SK-N-SH (cell line): ENCODE data around the gene LRRC32. TPM values are rescaled to one million over a fixed set of nuclear protein-coding genes. Genes with fewer than 3 reads are reported as not detected.

Experiments
- CTCF ChIA-PET: fragments of 300-600, 350-600 bp; formaldehyde crosslinking; extraction: SDS; loops from one replicate; lab custom pipeline; 2021; lab: Yijun Ruan, JAX
- POLR2A ChIA-PET: fragments of 350-600 bp; sonication (Branson Sonifier 250); formaldehyde crosslinking; extraction: SDS; loops from one replicate; lab custom pipeline; 2020; ENCODE audit warnings: antibody characterized with exemption, inconsistent platforms; lab: Yijun Ruan, JAX
- DNase-seq: peaks from one replicate; pipeline ENCODE4 v3.0.0; 2012
- H2AFZ ChIP-seq: fragments of 200-600 bp; sonication (generic); 2 replicates; pipeline ENCODE4 v1.8.1; 2016; ENCODE audit warnings: antibody characterized with exemption, mild to moderate bottlenecking, low read depth
- H3F3A ChIP-seq: fragments of 200-600 bp; sonication (generic); replicated peaks from 2 replicates; pipeline ENCODE3; 2016; ENCODE audit warnings: antibody characterized with exemption, mild to moderate bottlenecking; ENCODE audit not compliant: insufficient read depth
- H3K27ac ChIP-seq, 2 experiments: fragments of 200-500 bp in 1 of 2; fragments of 200-600 bp in 1 of 2; sonication (Bioruptor generic) in 1 of 2; sonication (generic), shearing (Covaris generic) in 1 of 2; 2 replicates each; pipeline versions ENCODE4 v1.5.1 to v1.6.1; 2014 to 2016; ENCODE audit warnings: low read depth in 2 of 2, inconsistent platforms in 1 of 2, low read length in 1 of 2, mild to moderate bottlenecking in 1 of 2, mixed read lengths in 1 of 2
- H3K27me3 ChIP-seq: fragments of 200-600 bp; sonication (generic), shearing (Covaris generic); 2 replicates; pipeline ENCODE4 v1.6.1; 2016; ENCODE audit warnings: mixed run types; ENCODE audit not compliant: insufficient read depth
- H3K36me3 ChIP-seq, 2 experiments: fragments of 200-500 bp in 1 of 2; fragments of 200-600 bp in 1 of 2; sonication (Bioruptor generic) in 1 of 2; sonication (generic) in 1 of 2; replicated peaks in 1 of 2; 2 replicates each; pipeline versions ENCODE3 to v1.5.1; 2014 to 2016; ENCODE audit warnings: low read length in 1 of 2, mild to moderate bottlenecking in 1 of 2; ENCODE audit not compliant: insufficient read depth in 2 of 2, control insufficient read depth in 1 of 2
- H3K4me1 ChIP-seq, 2 experiments: fragments of 200-500 bp in 1 of 2; fragments of 200-600 bp in 1 of 2; sonication (Bioruptor generic) in 1 of 2; sonication (generic), shearing (Covaris generic) in 1 of 2; 2 replicates each; pipeline versions ENCODE4 v1.5.1 to v1.6.1; 2014 to 2016; ENCODE audit warnings: low read depth in 1 of 2, low read length in 1 of 2, mixed run types in 1 of 2; ENCODE audit not compliant: insufficient read depth in 2 of 2, control insufficient read depth in 1 of 2
- H3K4me2 ChIP-seq: fragments of 200-600 bp; sonication (generic), shearing (Covaris generic); 2 replicates; pipeline ENCODE4 v1.6.1; 2017; ENCODE audit warnings: mixed run types
- H3K4me3 ChIP-seq, 2 experiments: fragments of 200-500 bp in 1 of 2; fragments of 200-600 bp in 1 of 2; sonication (Bioruptor generic) in 1 of 2; sonication (generic), shearing (Covaris generic) in 1 of 2; 2 replicates each; pipeline versions ENCODE4 v1.5.1 to v1.8.1; 2014 to 2016; ENCODE audit warnings: low read depth in 2 of 2, inconsistent platforms in 1 of 2, low read length in 1 of 2, mild to moderate bottlenecking in 1 of 2, mixed read lengths in 1 of 2, moderate library complexity in 1 of 2
- H3K79me2 ChIP-seq: fragments of 200-600 bp; sonication (generic); 2 replicates; pipeline ENCODE4 v1.8.1; 2017; ENCODE audit warnings: mild to moderate bottlenecking; ENCODE audit not compliant: insufficient read depth
- H3K9ac ChIP-seq: fragments of 200-600 bp; sonication (generic); 2 replicates; pipeline ENCODE4 v1.6.1; 2017; ENCODE audit warnings: mixed run types
- H3K9me2 ChIP-seq: fragments of 200-600 bp; sonication (generic); 2 replicates; pipeline ENCODE4 v1.6.1; 2017; ENCODE audit warnings: mixed run types
- H3K9me3 ChIP-seq: fragments of 200-600 bp; sonication (generic); 2 replicates; pipeline ENCODE4 v1.6.1; 2017; ENCODE audit warnings: mixed run types, mild to moderate bottlenecking, moderate library complexity
- H4K20me1 ChIP-seq: fragments of 200-600 bp; sonication (generic); 2 replicates; pipeline ENCODE4 v1.6.1; 2017; ENCODE audit warnings: mild to moderate bottlenecking, mixed run types; ENCODE audit not compliant: insufficient read depth
- CHD2 ChIP-seq: fragments of 150-350 bp; IDR thresholded peaks from 2 replicates; pipeline ENCODE4 v1.6.1; 2018; ENCODE audit warnings: low read length; ENCODE audit not compliant: partially characterized antibody
- ELF1 ChIP-seq: IDR thresholded peaks from 2 replicates; pipeline ENCODE4 v1.4.0; 2012
- EZH2phosphoT487 ChIP-seq: fragments of 200-600 bp; sonication (generic); IDR thresholded peaks from 2 replicates; pipeline ENCODE4 v1.6.1; 2017; ENCODE audit warnings: low read depth, mixed run types, mild to moderate bottlenecking, antibody characterized with exemption, moderate library complexity, borderline replicate concordance
- FOXJ3 ChIP-seq: sonication (generic); formaldehyde crosslinking; IDR thresholded peaks from 2 replicates; pipeline ENCODE4 v1.5.1; 2020; ENCODE audit warnings: mild to moderate bottlenecking, missing genetic modification reagents
- FOXM1 ChIP-seq: IDR thresholded peaks from 2 replicates; pipeline ENCODE4 v1.4.0; 2012; ENCODE audit warnings: low read depth, mild to moderate bottlenecking
- MEF2A ChIP-seq: IDR thresholded peaks from 2 replicates; pipeline ENCODE4 v1.4.0; 2012; ENCODE audit warnings: low read depth, borderline replicate concordance
- NRF1 ChIP-seq: IDR thresholded peaks from 2 replicates; pipeline ENCODE4 v1.6.1; 2012; ENCODE audit warnings: low read depth, mild to moderate bottlenecking, low read length
- RCOR1 ChIP-seq: fragments of 150-350 bp; IDR thresholded peaks from 2 replicates; pipeline ENCODE4 v1.6.1; 2017; ENCODE audit warnings: antibody characterized with exemption, low read length
- RXRA ChIP-seq: IDR thresholded peaks from 2 replicates; pipeline ENCODE4 v1.4.0; 2012; ENCODE audit warnings: low read depth, mild to moderate bottlenecking, borderline replicate concordance
- SIN3A ChIP-seq: IDR thresholded peaks from 2 replicates; pipeline ENCODE4 v1.6.1; 2012; ENCODE audit warnings: low read depth, mild to moderate bottlenecking, low read length, moderate library complexity, borderline replicate concordance
- TCF12 ChIP-seq: IDR thresholded peaks from 2 replicates; pipeline ENCODE4 v1.4.0; 2012
- TEAD4 ChIP-seq: IDR thresholded peaks from 2 replicates; pipeline ENCODE4 v1.4.0; 2012; ENCODE audit warnings: mild to moderate bottlenecking, borderline replicate concordance; ENCODE audit not compliant: insufficient read depth
- WGBS: methylation state at CpG from one replicate; pipeline ENCODE4 v1.1.6; 2017; ENCODE audit warnings: low lambda C conversion rate; 5-methylcytosine and 5-hydroxymethylcytosine counted together
- polyA plus RNA-seq, 3 experiments: library from polyadenylated mRNA; depleted of rRNA; stranded (reverse); fragments of >200 nt; gene quantifications; 2 replicates each; pipeline ENCODE4 v1.2.3, GENCODE V29; 2012
- TF ChIP-seq, protein P1 (sequence below): fragments of 150-350 bp; IDR thresholded peaks from 2 replicates; pipeline ENCODE4 v1.6.1; 2016; ENCODE audit warnings: mild to moderate bottlenecking, low read depth, low read length
- TF ChIP-seq, protein P2 (sequence below): fragments of 200-600 bp; sonication (generic); IDR thresholded peaks from 2 replicates; pipeline ENCODE4 v1.6.1; 2017; ENCODE audit warnings: antibody characterized with exemption, mild to moderate bottlenecking, moderate library complexity
- TF ChIP-seq, protein P3 (sequence below): IDR thresholded peaks from 2 replicates; pipeline ENCODE4 v1.4.0; 2012; ENCODE audit warnings: low read depth
- TF ChIP-seq, protein P4 (sequence below): IDR thresholded peaks from 2 replicates; pipeline ENCODE4 v1.4.0; 2012; ENCODE audit warnings: low read depth, borderline replicate concordance
- TF ChIP-seq, protein P5 (sequence below): IDR thresholded peaks from 2 replicates; pipeline ENCODE4 v1.6.1; 2012; ENCODE audit warnings: mild to moderate bottlenecking, low read depth, low read length, moderate library complexity

LRRC32 gene
- polyA plus RNA-seq, 1 of the 3 experiments (the other 2 are of a cell fraction), result 0.43 TPM

DNA sequence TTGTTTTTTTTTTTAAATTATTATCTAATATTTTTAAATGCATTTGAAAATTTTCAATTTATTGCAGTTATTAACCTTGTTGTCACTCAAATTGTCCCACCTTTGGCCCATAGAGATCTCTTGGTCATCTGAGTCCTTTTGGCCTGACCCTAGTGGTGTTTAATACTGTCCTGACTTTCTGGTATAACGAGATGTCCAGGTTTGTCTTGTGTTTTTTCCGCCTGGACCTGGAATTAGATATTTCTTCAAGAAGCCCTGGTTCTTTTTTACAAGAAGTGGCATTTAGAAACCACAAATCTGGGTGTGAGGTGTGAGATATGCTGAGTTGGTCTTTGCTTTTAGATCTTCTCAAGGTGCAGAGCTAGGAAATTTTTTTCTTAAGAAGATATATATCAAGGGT lies 38.1 kb downstream of the LRRC32 start (continued):
- TF ChIP-seq, protein P1, sequence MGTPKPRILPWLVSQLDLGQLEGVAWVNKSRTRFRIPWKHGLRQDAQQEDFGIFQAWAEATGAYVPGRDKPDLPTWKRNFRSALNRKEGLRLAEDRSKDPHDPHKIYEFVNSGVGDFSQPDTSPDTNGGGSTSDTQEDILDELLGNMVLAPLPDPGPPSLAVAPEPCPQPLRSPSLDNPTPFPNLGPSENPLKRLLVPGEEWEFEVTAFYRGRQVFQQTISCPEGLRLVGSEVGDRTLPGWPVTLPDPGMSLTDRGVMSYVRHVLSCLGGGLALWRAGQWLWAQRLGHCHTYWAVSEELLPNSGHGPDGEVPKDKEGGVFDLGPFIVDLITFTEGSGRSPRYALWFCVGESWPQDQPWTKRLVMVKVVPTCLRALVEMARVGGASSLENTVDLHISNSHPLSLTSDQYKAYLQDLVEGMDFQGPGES, result no peak

DNA sequence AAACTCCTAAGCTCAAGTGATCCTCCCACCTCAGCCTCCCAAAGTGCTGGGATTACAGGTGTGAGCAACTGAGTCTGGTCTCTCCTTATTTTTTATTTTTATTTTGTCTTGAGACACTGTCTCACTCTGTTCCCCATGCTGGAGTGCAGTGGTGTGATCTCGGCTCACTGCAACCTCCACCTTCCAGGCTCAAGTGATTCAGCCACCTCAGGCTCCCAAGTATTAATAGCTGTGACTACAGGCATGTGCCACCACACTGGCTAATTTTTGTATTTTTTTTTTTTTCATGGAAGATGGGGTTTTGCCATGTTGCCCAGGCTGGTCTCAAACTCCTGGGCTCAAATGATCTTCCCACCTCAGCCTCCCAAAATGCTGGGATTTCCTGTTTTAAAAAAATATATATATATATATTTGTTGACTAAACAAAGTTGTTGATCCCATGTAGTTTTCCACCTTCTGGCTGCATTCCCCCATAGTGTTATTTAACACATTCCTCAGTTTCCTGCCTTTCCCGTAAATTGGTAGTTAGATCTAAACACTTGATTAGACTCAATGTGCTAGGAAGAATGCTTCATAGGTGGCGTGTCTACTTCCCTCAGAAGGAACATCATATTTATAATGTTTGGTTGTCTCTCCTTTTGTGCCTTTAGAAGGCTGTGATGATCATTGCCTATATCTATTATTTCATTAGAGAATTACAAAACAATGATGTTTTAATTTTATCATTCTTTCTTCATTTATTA lies 38.8 kb downstream of the LRRC32 start:
- no peak overlapping the region for H2AFZ ChIP-seq
- H3K36me3 ChIP-seq, result no peaks in the 10 kb centered on the region
- no peaks in the 10 kb centered on the region for H3F3A ChIP-seq
- no peaks in the 10 kb centered on the region for H3K9me3 ChIP-seq
- no peaks in the 10 kb centered on the region; a peak in 1 of 4 replicates for H3K4me1 ChIP-seq
- no peaks in the 10 kb centered on the region for H3K9me2 ChIP-seq
- H3K27me3 ChIP-seq, result no peaks in the 10 kb centered on the region
- H4K20me1 ChIP-seq, result no peaks in the 10 kb centered on the region
- H3K79me2 ChIP-seq, result no peaks in the 10 kb centered on the region
- H3K27ac ChIP-seq, result no peak overlapping the region
- no peak for TF ChIP-seq FOXJ3 (CRISPR knock-in tag)
- TF ChIP-seq, protein P1, result no peak
- TF ChIP-seq RCOR1, result no peak
- TF ChIP-seq CHD2, result no peak
- TF ChIP-seq SIN3A, result no peak
- TF ChIP-seq, protein P2, sequence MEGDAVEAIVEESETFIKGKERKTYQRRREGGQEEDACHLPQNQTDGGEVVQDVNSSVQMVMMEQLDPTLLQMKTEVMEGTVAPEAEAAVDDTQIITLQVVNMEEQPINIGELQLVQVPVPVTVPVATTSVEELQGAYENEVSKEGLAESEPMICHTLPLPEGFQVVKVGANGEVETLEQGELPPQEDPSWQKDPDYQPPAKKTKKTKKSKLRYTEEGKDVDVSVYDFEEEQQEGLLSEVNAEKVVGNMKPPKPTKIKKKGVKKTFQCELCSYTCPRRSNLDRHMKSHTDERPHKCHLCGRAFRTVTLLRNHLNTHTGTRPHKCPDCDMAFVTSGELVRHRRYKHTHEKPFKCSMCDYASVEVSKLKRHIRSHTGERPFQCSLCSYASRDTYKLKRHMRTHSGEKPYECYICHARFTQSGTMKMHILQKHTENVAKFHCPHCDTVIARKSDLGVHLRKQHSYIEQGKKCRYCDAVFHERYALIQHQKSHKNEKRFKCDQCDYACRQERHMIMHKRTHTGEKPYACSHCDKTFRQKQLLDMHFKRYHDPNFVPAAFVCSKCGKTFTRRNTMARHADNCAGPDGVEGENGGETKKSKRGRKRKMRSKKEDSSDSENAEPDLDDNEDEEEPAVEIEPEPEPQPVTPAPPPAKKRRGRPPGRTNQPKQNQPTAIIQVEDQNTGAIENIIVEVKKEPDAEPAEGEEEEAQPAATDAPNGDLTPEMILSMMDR, result no peak
- TF ChIP-seq FOXM1, result no peak
- TF ChIP-seq, protein P3, sequence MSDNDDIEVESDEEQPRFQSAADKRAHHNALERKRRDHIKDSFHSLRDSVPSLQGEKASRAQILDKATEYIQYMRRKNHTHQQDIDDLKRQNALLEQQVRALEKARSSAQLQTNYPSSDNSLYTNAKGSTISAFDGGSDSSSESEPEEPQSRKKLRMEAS, result no peak
- no peak for TF ChIP-seq RXRA
- TF ChIP-seq TCF12, result no peak
- TF ChIP-seq NRF1, result no peak
- TF ChIP-seq TEAD4, result no peak
- TF ChIP-seq MEF2A, result no peak
- TF ChIP-seq, protein P4, sequence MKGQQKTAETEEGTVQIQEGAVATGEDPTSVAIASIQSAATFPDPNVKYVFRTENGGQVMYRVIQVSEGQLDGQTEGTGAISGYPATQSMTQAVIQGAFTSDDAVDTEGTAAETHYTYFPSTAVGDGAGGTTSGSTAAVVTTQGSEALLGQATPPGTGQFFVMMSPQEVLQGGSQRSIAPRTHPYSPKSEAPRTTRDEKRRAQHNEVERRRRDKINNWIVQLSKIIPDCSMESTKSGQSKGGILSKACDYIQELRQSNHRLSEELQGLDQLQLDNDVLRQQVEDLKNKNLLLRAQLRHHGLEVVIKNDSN, result no peak
- no peak for TF ChIP-seq EZH2phosphoT487
- TF ChIP-seq ELF1, result no peak
- TF ChIP-seq, protein P5, sequence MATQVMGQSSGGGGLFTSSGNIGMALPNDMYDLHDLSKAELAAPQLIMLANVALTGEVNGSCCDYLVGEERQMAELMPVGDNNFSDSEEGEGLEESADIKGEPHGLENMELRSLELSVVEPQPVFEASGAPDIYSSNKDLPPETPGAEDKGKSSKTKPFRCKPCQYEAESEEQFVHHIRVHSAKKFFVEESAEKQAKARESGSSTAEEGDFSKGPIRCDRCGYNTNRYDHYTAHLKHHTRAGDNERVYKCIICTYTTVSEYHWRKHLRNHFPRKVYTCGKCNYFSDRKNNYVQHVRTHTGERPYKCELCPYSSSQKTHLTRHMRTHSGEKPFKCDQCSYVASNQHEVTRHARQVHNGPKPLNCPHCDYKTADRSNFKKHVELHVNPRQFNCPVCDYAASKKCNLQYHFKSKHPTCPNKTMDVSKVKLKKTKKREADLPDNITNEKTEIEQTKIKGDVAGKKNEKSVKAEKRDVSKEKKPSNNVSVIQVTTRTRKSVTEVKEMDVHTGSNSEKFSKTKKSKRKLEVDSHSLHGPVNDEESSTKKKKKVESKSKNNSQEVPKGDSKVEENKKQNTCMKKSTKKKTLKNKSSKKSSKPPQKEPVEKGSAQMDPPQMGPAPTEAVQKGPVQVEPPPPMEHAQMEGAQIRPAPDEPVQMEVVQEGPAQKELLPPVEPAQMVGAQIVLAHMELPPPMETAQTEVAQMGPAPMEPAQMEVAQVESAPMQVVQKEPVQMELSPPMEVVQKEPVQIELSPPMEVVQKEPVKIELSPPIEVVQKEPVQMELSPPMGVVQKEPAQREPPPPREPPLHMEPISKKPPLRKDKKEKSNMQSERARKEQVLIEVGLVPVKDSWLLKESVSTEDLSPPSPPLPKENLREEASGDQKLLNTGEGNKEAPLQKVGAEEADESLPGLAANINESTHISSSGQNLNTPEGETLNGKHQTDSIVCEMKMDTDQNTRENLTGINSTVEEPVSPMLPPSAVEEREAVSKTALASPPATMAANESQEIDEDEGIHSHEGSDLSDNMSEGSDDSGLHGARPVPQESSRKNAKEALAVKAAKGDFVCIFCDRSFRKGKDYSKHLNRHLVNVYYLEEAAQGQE, result no peak
- TF ChIP-seq, all 33 proteins: peak for 0
- H3K9ac ChIP-seq, result no peak overlapping the region
- H3K4me2 ChIP-seq, result no peak overlapping the region
- CTCF ChIA-PET, result no interaction called here
- WGBS, result 87% methylated on average over 3 of the region's 3 CpGs
- no peak for DNase-seq
- POLR2A ChIA-PET, result no interaction called here
- no peak overlapping the region for H3K4me3 ChIP-seq
